ENCODE data around the gene TRMT11.

DNA sequence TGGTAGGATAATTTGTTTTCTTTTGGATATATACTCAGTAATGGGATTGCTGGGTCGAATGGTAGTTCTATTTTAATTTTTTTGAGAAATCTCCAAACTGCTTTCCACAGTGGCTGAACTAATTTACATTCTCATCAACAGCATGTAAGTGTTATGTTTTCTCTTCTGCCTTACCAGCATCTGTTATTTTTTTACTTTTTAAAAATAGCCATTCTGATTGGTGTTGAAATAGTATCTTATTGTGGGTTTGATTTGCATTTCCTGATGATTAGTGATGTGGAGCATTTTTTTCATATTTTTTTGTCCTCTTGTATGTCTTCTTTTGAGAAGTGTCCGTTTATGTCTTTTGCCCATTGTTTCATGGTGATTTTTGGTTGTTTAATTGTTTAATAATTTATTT, 17.8 kb upstream of the TRMT11 start:
- TF ChIP-seq, protein P1, sequence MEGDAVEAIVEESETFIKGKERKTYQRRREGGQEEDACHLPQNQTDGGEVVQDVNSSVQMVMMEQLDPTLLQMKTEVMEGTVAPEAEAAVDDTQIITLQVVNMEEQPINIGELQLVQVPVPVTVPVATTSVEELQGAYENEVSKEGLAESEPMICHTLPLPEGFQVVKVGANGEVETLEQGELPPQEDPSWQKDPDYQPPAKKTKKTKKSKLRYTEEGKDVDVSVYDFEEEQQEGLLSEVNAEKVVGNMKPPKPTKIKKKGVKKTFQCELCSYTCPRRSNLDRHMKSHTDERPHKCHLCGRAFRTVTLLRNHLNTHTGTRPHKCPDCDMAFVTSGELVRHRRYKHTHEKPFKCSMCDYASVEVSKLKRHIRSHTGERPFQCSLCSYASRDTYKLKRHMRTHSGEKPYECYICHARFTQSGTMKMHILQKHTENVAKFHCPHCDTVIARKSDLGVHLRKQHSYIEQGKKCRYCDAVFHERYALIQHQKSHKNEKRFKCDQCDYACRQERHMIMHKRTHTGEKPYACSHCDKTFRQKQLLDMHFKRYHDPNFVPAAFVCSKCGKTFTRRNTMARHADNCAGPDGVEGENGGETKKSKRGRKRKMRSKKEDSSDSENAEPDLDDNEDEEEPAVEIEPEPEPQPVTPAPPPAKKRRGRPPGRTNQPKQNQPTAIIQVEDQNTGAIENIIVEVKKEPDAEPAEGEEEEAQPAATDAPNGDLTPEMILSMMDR (tag by site-specific recombination; IDR thresholded peaks at IDR 0.05), result no peak
- TF ChIP-seq ZNF23 (tag by site-specific recombination; IDR thresholded peaks at IDR 0.05; ENCODE audit: borderline replicate concordance), result no peak
